Liver (tissue), 9 donors: Measurements from ENCODE around the gene EFR3B. TPM values are rescaled to one million over a fixed set of nuclear protein-coding genes. Genes with fewer than 3 reads are reported as not detected.

Source experiments
- DNase-seq: peaks from one replicate; pipeline ENCODE4 v3.0.0-alpha.2; 2017; ENCODE audit warnings: low spot score
- H3K27ac ChIP-seq, 2 donors: one replicate each; pipeline ENCODE4 v1.7.0; 2013; ENCODE audit warnings: inconsistent platforms in 2 of 2, low read length in 2 of 2, control low read depth in 1 of 2, low read depth in 1 of 2, mild to moderate bottlenecking in 1 of 2
- H3K27me3 ChIP-seq, 4 donors: one replicate each; pipeline versions ENCODE4 v1.6.1 to v1.7.0; 2013; ENCODE audit warnings: low read length in 3 of 4, inconsistent platforms in 1 of 4, mild to moderate bottlenecking in 1 of 4, moderate library complexity in 1 of 4; ENCODE audit not compliant: control insufficient read depth in 4 of 4, insufficient read depth in 4 of 4
- H3K36me3 ChIP-seq, 4 donors: one replicate each; pipeline versions ENCODE4 v1.6.1 to v1.7.0; 2013; ENCODE audit warnings: low read length in 3 of 4, mild to moderate bottlenecking in 3 of 4, low read depth in 1 of 4, moderate library complexity in 1 of 4; ENCODE audit not compliant: control insufficient read depth in 4 of 4, insufficient read depth in 3 of 4
- H3K4me1 ChIP-seq, 4 donors: one replicate each; pipeline versions ENCODE4 v1.6.1 to v1.7.0; 2013; ENCODE audit warnings: low read length in 3 of 4, mild to moderate bottlenecking in 3 of 4, moderate library complexity in 1 of 4; ENCODE audit not compliant: control insufficient read depth in 4 of 4, insufficient read depth in 4 of 4
- H3K4me3 ChIP-seq, 3 donors: one replicate each; pipeline versions ENCODE4 v1.6.1 to v1.7.0; 2013; ENCODE audit warnings: low read length in 3 of 3, control low read depth in 1 of 3, low read depth in 1 of 3, mild to moderate bottlenecking in 1 of 3
- H3K9ac ChIP-seq, 2 donors: one replicate each; pipeline ENCODE4 v1.7.0; 2013; ENCODE audit warnings: low read length in 2 of 2, mild to moderate bottlenecking in 2 of 2, moderate library complexity in 2 of 2, control low read depth in 1 of 2, low read depth in 1 of 2
- H3K9me3 ChIP-seq, 4 donors: one replicate each; pipeline versions ENCODE4 v1.6.1 to v1.7.0; 2013; ENCODE audit warnings: low read length in 3 of 4; ENCODE audit not compliant: control insufficient read depth in 4 of 4
- CTCF ChIP-seq: fragments of 150-350 bp; IDR thresholded peaks from 2 replicates; pipeline ENCODE4 v1.5.1; 2017; ENCODE audit warnings: improper control_type of control experiment, low read depth, low read length; ENCODE audit not compliant: missing input control
- EGR1 ChIP-seq, 2 donors: IDR thresholded peaks; 2 replicates each; pipeline ENCODE4 v1.6.1; 2016 to 2018; ENCODE audit warnings: antibody characterized with exemption in 2 of 2, low read depth in 2 of 2
- FOXA1 ChIP-seq: IDR thresholded peaks from 2 replicates; pipeline ENCODE4 v1.6.1; 2016; ENCODE audit warnings: antibody characterized with exemption
- FOXA2 ChIP-seq: IDR thresholded peaks from 2 replicates; pipeline ENCODE4 v1.6.1; 2016; ENCODE audit warnings: antibody characterized with exemption
- GABPA ChIP-seq, 2 donors: IDR thresholded peaks in 1 of 2; conservative IDR thresholded peaks in 1 of 2; 2 replicates each; pipeline ENCODE4 v1.6.1; 2016; ENCODE audit warnings: antibody characterized with exemption in 2 of 2, mild to moderate bottlenecking in 1 of 2, moderate library complexity in 1 of 2
- HNF4A ChIP-seq, 2 donors: conservative IDR thresholded peaks; 2 replicates each; pipeline ENCODE4 v1.6.1; 2016; ENCODE audit warnings: antibody characterized with exemption in 2 of 2, mild to moderate bottlenecking in 2 of 2
- HNF4G ChIP-seq: IDR thresholded peaks from 2 replicates; pipeline ENCODE4 v1.6.1; 2016; ENCODE audit warnings: antibody characterized with exemption
- JUND ChIP-seq, 2 donors: IDR thresholded peaks; 2 replicates each; pipeline ENCODE4 v1.6.1; 2016; ENCODE audit warnings: antibody characterized with exemption in 2 of 2
- MAX ChIP-seq: IDR thresholded peaks from 2 replicates; pipeline ENCODE4 v1.6.1; 2016; ENCODE audit warnings: antibody characterized with exemption
- NR2F2 ChIP-seq: IDR thresholded peaks from 2 replicates; pipeline ENCODE4 v1.6.1; 2016; ENCODE audit warnings: antibody characterized with exemption
- RXRA ChIP-seq, 2 donors: IDR thresholded peaks; 2 replicates each; pipeline ENCODE4 v1.6.1; 2017 to 2018; ENCODE audit warnings: antibody characterized with exemption in 2 of 2, mild to moderate bottlenecking in 1 of 2
- SP1 ChIP-seq: IDR thresholded peaks from 2 replicates; pipeline ENCODE4 v1.6.1; 2018; ENCODE audit warnings: antibody characterized with exemption, mild to moderate bottlenecking
- TAF1 ChIP-seq: conservative IDR thresholded peaks from 2 replicates; pipeline ENCODE4 v1.6.1; 2016; ENCODE audit warnings: antibody characterized with exemption, mild to moderate bottlenecking
- YY1 ChIP-seq: IDR thresholded peaks from 2 replicates; pipeline ENCODE4 v1.6.1; 2016; ENCODE audit warnings: antibody characterized with exemption, mild to moderate bottlenecking
- ZBTB33 ChIP-seq: IDR thresholded peaks from 2 replicates; pipeline ENCODE4 v1.6.1; 2016; ENCODE audit warnings: antibody characterized with exemption
- WGBS: extraction: QIAGEN DNeasy Blood & Tissue Kit; methylation state at CpG from one replicate; pipeline ENCODE4 v1.1.7; 2013; 5-methylcytosine and 5-hydroxymethylcytosine counted together
- polyA plus RNA-seq, 2 donors: library from polyadenylated mRNA; stranded (reverse) in 1 of 2; unstranded in 1 of 2; fragments of 200-250 nt in 1 of 2; fragments of >200 nt in 1 of 2; fragmentation: Nextera tagmentation in 1 of 2; extraction: Ambion mirVana in 1 of 2; gene quantifications; one replicate each; pipeline versions ENCODE4 v1.2.1 to v1.2.3, GENCODE V29; 2013 to 2015
- total RNA-seq, 2 donors: library from RNA; depleted of rRNA; stranded (reverse); fragments of >200 nt; gene quantifications; one replicate each; pipeline ENCODE4 v1.2.3, GENCODE V29; 2014
- TF ChIP-seq, protein P1 (sequence below): IDR thresholded peaks from 2 replicates; pipeline ENCODE4 v1.6.1; 2016; ENCODE audit warnings: antibody characterized with exemption, mild to moderate bottlenecking
- TF ChIP-seq, protein P2 (sequence below): IDR thresholded peaks from 2 replicates; pipeline ENCODE4 v1.6.1; 2016; ENCODE audit warnings: antibody characterized with exemption
- donor health status: healthy.
- donor health status: healthy.
- donor health status: healthy.
- donor health status: healthy.
- donor health status: healthy.

The EFR3B gene
- total and polyA plus RNA-seq, 4 donors, result 0.05 to 0.33 (median 0.23) TPM

DNA sequence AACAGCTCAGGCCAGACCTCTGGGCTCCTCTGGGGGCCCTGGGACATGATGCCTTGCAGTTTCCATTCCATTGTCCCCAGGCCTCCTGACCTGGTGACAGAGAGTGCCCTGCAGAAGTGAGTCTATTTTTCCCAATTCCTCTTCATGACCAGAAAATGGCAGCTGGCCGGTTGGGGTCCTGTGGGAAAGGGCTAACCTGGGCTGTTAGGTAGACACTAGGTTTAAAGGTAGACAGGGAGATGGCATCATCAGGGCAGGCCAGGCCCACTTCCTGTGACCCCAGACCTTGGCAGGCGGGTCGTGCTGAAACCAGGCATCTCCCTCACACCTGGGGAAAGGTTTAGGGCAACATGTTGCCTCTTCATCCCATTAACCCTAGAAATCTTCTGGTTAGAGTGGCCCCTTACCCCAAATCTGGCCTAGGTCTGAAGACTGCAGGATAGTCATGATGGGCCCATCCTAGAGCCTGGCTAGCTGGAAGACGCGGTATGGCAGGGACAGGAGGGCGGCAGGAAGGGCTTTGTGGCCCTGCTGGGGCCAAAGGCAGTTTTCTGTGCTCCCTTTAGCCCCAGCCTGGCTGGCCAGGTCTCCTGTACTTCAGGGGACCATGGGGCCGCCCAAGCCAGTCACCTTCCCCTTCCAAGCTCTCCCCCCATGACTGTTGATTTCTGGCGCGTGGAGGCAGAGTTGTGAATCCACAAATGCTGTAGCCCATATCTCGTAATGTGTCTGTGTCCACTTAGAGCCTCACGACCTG lies 116.4 kb downstream of the EFR3B start:
- Histone ChIP-seq H3K4me1 (no peaks in the 10 kb centered on the region), H3K4me3 (no peak overlapping the region), H3K9ac (no peak overlapping the region), H3K27me3 (no peaks in the 10 kb centered on the region), H3K9me3 (peaks cover 0 to 2% (median 0%) of the 10 kb centered on the region in 4 donors), H3K36me3 (no peaks in the 10 kb centered on the region), H3K27ac (no peak overlapping the region)
- no peak for DNase-seq
- TF ChIP-seq YY1, result no peak
- TF ChIP-seq SP1, result no peak
- no peak for TF ChIP-seq EGR1 (IDR thresholded peaks at IDR 0.05; ENCODE audit: low read depth in 2 of 2)
- TF ChIP-seq JUND (IDR thresholded peaks at IDR 0.05), result no peak
- no peak for TF ChIP-seq HNF4G
- no peak for TF ChIP-seq ZBTB33
- TF ChIP-seq, protein P1, sequence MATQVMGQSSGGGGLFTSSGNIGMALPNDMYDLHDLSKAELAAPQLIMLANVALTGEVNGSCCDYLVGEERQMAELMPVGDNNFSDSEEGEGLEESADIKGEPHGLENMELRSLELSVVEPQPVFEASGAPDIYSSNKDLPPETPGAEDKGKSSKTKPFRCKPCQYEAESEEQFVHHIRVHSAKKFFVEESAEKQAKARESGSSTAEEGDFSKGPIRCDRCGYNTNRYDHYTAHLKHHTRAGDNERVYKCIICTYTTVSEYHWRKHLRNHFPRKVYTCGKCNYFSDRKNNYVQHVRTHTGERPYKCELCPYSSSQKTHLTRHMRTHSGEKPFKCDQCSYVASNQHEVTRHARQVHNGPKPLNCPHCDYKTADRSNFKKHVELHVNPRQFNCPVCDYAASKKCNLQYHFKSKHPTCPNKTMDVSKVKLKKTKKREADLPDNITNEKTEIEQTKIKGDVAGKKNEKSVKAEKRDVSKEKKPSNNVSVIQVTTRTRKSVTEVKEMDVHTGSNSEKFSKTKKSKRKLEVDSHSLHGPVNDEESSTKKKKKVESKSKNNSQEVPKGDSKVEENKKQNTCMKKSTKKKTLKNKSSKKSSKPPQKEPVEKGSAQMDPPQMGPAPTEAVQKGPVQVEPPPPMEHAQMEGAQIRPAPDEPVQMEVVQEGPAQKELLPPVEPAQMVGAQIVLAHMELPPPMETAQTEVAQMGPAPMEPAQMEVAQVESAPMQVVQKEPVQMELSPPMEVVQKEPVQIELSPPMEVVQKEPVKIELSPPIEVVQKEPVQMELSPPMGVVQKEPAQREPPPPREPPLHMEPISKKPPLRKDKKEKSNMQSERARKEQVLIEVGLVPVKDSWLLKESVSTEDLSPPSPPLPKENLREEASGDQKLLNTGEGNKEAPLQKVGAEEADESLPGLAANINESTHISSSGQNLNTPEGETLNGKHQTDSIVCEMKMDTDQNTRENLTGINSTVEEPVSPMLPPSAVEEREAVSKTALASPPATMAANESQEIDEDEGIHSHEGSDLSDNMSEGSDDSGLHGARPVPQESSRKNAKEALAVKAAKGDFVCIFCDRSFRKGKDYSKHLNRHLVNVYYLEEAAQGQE, result no peak
- TF ChIP-seq TAF1, result no peak
- TF ChIP-seq FOXA1, result no peak
- TF ChIP-seq MAX, result no peak
- TF ChIP-seq GABPA (IDR thresholded peaks at IDR 0.05 in 1 of 2, conservative IDR thresholded peaks at IDR 0.05 in 1 of 2), result no peak
- no peak for TF ChIP-seq RXRA (IDR thresholded peaks at IDR 0.05)
- no peak for TF ChIP-seq FOXA2
- TF ChIP-seq NR2F2, result no peak
- no peak for TF ChIP-seq CTCF
- WGBS, result 96% methylated on average over 11 of the region's 11 CpGs

GRCh38 chr2:25159949-25160348 lies 118.1 kb downstream of the EFR3B start:
- WGBS, result 74% methylated on average over 8 of the region's 8 CpGs
- Histone ChIP-seq H3K27ac (no peak overlapping the region), H3K27me3 (no peaks in the 10 kb centered on the region), H3K9me3 (peaks cover 0 to 2% (median 0%) of the 10 kb centered on the region in 4 donors), H3K4me1 (no peaks in the 10 kb centered on the region), H3K36me3 (no peaks in the 10 kb centered on the region), H3K4me3 (no peak overlapping the region), H3K9ac (no peak overlapping the region)
- DNase-seq, result no peak
- no peak for TF ChIP-seq JUND (IDR thresholded peaks at IDR 0.05)
- TF ChIP-seq EGR1 (IDR thresholded peaks at IDR 0.05; ENCODE audit: low read depth in 2 of 2), result no peak
- TF ChIP-seq FOXA2, result no peak
- no peak for TF ChIP-seq HNF4A (conservative IDR thresholded peaks at IDR 0.05)
- TF ChIP-seq GABPA (IDR thresholded peaks at IDR 0.05 in 1 of 2, conservative IDR thresholded peaks at IDR 0.05 in 1 of 2), result no peak
- TF ChIP-seq TAF1, result no peak
- TF ChIP-seq, protein P2, sequence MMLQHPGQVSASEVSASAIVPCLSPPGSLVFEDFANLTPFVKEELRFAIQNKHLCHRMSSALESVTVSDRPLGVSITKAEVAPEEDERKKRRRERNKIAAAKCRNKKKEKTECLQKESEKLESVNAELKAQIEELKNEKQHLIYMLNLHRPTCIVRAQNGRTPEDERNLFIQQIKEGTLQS, result no peak
- TF ChIP-seq MAX, result no peak
- no peak for TF ChIP-seq SP1
- TF ChIP-seq YY1, result no peak
- TF ChIP-seq FOXA1, result no peak
- TF ChIP-seq, protein P1, result no peak
